Vagina (tissue), 2 donors: ENCODE data around the gene MEGF10.

Experiments used
- CTCF ChIP-seq, 3 experiments: fragments of 450-650 bp in 2 of 3; fragments of 200-600 bp in 1 of 3; sonication (generic) in 1 of 3; IDR thresholded peaks; one replicate each; pipeline ENCODE4 v1.5.1; 2017 to 2019; ENCODE audit warnings: antibody characterized with exemption in 3 of 3, mild to moderate bottlenecking in 2 of 3, moderate library complexity in 2 of 3
- POLR2AphosphoS5 ChIP-seq, 2 donors: sonication (generic); formaldehyde crosslinking; IDR thresholded peaks; one replicate each; pipeline ENCODE4 v1.9.0; 2017; ENCODE audit warnings: antibody characterized with exemption in 2 of 2, mild to moderate bottlenecking in 2 of 2, low read depth in 1 of 2; ENCODE audit not compliant: insufficient read depth in 1 of 2

- TF ChIP-seq POLR2AphosphoS5 (IDR thresholded peaks at IDR 0.05; ENCODE audit: insufficient read depth in 1 of 2, low read depth in 1 of 2) (no peak), CTCF (IDR thresholded peaks at IDR 0.05) (no peak)
Observed at GRCh38 chr5:127308945-127309344, 18.3 kb downstream of the MEGF10 start.
